Fibroblast of villous mesenchyme (primary cell): ENCODE data around the gene ZNF726. TPM values are rescaled to one million over a fixed set of nuclear protein-coding genes. Genes with fewer than 3 reads are reported as not detected.
"Not testable (repeated sequence)": the region's sequence is repeated elsewhere in the genome, so short reads cannot be mapped to it uniquely, and the experiment has no call there.

Experiments
- DNase-seq: peaks from one replicate; pipeline ENCODE4 v3.0.0-alpha.2; 2010; ENCODE audit warnings: low read depth
- H3K4me3 ChIP-seq: 2 replicates; pipeline ENCODE4 v1.5.1; 2011; ENCODE audit warnings: low read depth, mild to moderate bottlenecking, low read length
- CTCF ChIP-seq: IDR thresholded peaks from 2 replicates; pipeline ENCODE4 v1.5.1; 2012; ENCODE audit warnings: low read depth, mild to moderate bottlenecking, low read length; ENCODE audit not compliant: insufficient read depth
- total RNA-seq: library from RNA; depleted of rRNA; stranded (reverse); fragments of >200 nt; gene quantifications from 2 replicates; pipeline ENCODE4 v1.2.3, GENCODE V29; 2012

ZNF726 gene
- 4.3 and 4.5 TPM in 2 replicates for total RNA-seq

- peak; percentile 94 for DNase-seq
- peak within 1 kb of the TSS; percentile 95 for H3K4me3 ChIP-seq
- TF ChIP-seq CTCF, result no peak
Observed at GRCh38 chr19:23914402-23915286, at the start of gene ZNF726. Gene ZNF726 (plus strand): TSS chr19:23914886. CDS start chr19:23914995, 109 bp downstream.

- no peak overlapping the region for H3K4me3 ChIP-seq
- DNase-seq, result no peak
- TF ChIP-seq CTCF, result no peak
Observed at GRCh38 chr19:23867895-23868294, 46.8 kb upstream of the ZNF726 start.

GRCh38 chr19:23868630-23869029 lies 46.1 kb upstream of the ZNF726 start:
- no peak overlapping the region for H3K4me3 ChIP-seq
- no peak for TF ChIP-seq CTCF
- DNase-seq, result no peak

GRCh38 chr19:23872282-23872919 lies 42.3 kb upstream of the ZNF726 start:
- DNase-seq, result no peak
- no peak overlapping the region for H3K4me3 ChIP-seq
- TF ChIP-seq CTCF, result no peak

GRCh38 chr19:23876261-23876660 lies 38.4 kb upstream of the ZNF726 start:
- no peak for DNase-seq
- TF ChIP-seq CTCF, result no peak
- H3K4me3 ChIP-seq, result no peak overlapping the region

- not testable (repeated sequence) for H3K4me3 ChIP-seq, DNase-seq
Observed at GRCh38 chr19:23876756-23877155, 37.9 kb upstream of the ZNF726 start.

GRCh38 chr19:23882493-23882892 lies 32.2 kb upstream of the ZNF726 start:
- TF ChIP-seq CTCF, result no peak
- DNase-seq, result peak; percentile 36

More at GRCh38 chr19:23882493-23882892, 32.2 kb upstream of the ZNF726 start:
- no peak overlapping the region for H3K4me3 ChIP-seq
